GM21515 (cell line): ENCODE measurements around the gene PSMD14.

Experiments used
- ATAC-seq: cut with Tn5 transposase; IDR thresholded peaks from one replicate; pipeline ENCODE4 v1.9.1; 2021; ENCODE audit not compliant: unreplicated experiment

PSMD14 gene

DNA sequence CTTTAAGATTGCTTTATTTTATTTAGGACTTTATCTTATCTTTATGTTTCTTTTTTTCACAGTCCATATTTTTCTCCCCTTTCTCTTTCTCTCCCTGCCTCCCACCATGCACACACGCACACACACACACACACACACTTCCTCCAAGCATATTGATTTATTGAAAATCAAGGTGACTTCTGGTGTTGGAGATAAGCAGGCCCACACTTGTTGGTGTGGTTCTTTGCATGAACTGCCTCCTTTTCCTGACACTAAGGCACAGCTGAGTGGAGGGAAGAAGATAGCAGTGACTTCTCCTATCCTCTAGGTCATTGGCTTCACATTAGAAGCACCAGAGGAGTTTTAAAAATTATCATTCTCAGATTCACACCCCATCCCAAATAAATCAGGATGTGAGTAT lies 125.9 kb downstream of the PSMD14 start:
- ATAC-seq = no peak

DNA sequence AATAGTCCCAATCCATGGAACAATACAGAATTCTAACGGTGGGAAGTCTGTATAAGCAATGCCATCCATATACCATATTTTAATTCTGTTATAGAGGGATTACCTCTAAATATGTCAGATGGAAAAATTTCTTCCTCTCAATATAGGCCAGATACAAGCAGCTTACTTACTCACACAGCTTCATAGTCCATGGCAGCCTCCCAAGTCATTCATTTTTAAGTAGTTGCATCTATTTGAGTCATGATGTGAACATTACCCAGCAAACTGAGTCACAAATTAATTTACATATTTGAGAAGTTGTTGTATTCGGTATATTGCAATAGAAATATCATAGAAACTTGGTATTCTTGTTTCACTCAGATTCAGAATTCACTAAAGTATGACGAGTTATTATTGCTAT lies 128.2 kb downstream of the PSMD14 start:
- ATAC-seq = no peak

DNA sequence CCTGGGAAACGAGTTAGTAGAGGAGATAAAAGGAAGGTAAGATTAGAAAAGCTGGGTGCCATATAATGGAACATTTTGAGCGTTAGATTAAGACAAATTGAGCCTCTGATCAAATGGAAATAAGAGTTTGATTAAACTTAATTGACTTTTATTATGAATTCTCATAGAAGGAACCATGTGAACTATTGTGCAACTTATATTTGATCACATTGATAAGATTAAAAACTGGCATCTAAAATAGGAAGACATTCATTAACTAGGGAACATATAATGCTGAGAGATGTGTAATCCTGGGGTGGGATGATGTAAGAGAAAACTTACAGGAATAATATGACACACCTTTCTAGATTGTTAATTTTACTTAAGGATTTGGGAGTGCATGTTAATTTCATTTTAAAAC lies 130.4 kb downstream of the PSMD14 start:
- ATAC-seq = no peak

DNA sequence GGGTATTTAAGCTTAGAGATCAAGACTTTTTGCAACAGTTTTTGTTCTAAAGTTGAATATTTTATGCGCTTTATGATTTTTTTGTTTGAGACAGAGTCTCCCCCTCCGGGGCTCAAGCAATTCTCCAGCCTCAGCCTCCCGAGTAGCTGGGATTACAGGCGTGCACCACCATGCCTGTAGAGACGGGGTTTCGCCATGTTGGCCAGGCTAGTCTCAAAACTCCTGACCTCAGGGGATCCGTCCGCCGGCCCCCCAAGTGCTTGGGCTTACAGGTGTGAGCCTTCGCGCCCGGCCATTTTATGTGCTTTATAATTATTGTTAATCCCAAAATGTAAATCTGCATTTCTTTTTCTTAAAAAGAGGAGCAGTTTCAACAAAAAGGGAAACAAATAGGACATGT lies 136.9 kb downstream of the PSMD14 start:
- no peak for ATAC-seq

DNA sequence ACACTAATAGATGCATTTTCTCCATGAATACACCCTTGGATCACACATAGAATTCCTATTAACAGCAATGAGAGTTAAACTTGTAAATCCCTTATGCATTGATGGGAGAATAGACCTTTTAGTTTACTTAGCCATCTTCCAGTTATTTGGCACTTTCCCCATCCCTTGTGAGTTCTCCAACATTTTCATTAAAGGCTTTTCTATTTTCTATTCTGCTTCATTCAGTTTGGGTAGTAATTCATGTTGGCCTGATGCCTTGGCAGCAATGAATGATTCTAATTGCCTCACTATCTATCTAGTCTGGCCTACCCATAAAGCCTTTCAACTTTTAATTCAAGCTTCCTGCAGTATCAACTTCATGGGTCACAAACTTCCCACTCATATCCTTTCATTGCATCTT lies 140.2 kb downstream of the PSMD14 start:
- ATAC-seq = no peak
